Stimulated activated CD4-positive, alpha-beta T cell treated with anti-CD3 and anti-CD28 coated beads, Interleukin-4, amount 100 ng/mL, for 24 hours (primary cell): ENCODE results near the gene WDR19.

Source experiments
- DNase-seq: peaks from one replicate; pipeline ENCODE4 v3.0.0-alpha.2; 2020

The WDR19 gene

DNA sequence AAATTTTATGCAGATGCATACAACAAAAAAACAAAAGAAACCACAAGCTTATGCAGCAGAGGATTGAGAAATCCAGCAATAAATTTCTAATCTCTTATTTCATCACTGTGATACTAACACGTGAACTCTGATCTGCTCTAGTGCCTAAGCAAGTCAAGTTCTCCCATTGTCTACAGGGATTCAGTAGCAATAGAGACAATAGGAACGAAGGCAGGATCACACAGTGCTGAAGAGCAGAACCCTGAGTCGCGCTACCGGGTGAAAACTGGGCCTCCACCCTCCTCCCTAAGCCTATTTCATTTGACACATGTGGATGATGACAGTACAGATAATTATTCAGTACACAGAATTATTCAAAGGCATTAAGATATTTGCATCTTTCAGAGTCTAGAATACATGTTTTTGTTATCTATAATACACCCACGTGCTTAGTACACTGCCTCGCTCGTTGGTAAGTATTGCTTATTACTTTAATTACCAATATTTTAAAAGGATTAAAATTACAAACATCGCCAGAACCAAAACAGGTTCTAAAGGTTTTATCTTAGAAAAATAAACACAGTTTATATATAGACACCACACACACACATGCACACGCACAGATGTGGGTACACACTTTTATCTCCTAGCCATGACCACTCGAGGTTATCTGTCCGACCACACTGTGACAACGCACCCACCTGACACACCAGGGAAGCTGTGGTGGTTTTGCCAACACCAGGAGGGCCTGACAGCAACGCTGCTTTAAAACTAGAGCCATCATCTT, 123.8 kb downstream of the WDR19 start:
- no peak for DNase-seq

DNA sequence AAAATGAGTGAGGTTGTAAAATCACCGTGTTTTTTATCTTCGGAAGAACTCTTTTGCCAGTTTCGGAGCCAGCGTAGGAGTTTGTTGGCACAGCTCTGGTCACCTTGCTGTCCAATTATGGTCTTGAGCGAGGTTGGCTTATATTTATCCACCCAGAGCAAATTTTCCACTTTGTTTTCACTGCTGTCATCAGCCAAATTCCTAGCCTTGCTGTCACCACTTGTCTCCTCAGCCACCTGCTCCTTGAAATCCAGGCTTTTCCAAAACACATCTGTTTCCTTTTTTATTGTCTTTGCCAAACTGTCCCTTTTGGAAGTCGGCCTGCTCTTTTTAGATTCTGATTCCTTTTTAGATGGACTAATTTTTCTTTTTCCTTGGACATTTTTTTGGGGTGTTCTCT, 126.3 kb downstream of the WDR19 start:
- DNase-seq = no peak

GRCh38 chr4:39312816-39313215, 130.5 kb downstream of the WDR19 start:
- no peak for DNase-seq

- no peak for DNase-seq
Measured at GRCh38 chr4:39319676-39320075, 137.3 kb downstream of the WDR19 start.

DNA sequence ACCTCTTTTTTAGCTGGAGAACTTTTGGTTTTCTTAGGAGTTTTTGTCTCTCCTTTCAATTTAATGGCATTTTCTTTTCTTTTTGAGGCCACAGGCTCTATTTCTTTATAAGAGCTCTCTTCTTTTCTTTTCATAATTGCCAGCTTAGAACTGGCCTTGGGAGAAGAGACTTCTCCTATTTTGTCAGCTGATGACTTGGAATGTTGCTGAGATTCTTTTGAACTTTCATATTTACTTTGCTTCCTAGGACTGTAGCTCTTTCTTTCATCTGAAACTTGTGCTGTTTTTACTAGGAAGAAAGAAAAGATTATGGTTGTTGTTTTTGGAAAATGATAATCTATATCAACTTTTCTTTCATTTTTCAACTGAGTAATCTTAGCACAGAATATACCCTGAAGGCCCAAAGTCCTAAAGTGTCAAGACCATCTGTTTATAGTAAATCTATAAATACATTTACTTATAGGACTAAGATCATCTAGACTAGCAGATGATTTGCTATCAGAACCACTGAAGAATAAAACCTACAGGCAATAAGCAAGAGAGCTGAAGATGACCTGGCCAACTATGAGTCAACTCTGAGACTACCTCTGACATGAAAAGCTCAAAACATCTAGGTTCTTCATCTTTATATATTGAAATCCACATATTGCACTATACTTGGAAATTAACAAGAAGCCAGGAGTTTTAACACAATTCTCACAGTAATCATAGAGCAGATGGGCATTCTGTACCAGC, 138.2 kb downstream of the WDR19 start:
- no peak for DNase-seq

DNA sequence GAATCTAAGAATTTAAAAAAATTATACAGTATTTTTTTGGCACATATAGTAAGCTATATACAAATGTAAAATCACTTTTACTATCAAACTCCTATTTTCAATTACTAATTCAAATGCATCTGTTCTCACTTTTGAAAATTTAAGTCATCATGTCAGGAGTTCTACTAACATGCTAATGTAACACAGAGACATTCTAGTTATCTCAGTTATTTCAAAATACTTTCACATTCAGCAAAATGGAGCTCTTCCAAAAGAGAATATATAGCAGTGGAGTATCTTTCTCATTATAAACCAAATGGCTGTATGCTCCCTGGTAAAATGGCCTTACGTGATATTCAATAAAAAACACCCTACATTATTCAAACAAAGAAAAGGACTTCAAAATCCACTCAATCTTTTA, 141.5 kb downstream of the WDR19 start:
- DNase-seq = no peak

GRCh38 chr4:39324446-39324845, 142.1 kb downstream of the WDR19 start:
- no peak for DNase-seq

- DNase-seq = no peak
Measured at GRCh38 chr4:39324897-39325613, 142.7 kb downstream of the WDR19 start.

DNA sequence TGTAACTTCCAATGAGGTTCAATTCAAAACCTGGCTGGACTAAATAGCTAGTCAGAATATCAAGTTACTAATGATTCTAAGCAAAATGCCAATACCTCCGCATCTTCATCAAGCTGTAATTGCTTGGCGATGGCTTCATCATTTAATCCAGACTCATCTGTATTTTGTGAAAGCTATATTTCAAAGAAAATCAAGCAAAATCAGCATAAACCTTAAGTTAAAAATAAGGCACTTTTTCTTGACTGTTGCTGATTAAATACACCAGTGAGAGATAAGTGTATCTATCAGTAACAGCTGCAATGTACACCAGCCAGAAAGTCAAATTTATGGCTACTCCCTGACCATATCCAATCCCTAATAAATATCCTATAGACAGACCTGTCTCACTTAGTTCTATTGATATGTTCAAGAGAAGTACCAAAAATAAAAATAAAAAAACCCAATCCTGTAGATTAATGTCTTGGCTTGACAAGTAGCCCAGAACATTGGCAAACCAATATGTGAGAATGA, 144.2 kb downstream of the WDR19 start:
- no peak for DNase-seq

GRCh38 chr4:39330353-39330752, 148.0 kb downstream of the WDR19 start:
- no peak for DNase-seq

DNA sequence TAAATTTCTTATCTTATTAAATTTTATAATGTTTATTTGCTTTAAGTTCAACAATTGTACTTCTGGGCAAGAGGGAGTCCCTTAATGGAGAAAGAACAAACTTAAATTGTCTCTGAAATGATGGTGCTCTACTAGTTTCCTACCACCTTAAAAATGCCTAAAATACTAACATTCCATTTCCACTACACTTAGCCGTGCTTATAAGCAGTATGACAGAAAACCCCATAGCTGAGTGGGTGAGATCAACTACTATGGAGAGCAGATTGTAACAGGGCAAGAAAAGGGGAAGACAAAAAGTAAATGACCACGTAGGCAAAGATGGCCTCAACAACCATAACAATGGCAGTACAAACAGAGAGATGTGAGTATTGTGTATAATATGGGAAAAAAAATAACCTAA, 148.9 kb downstream of the WDR19 start:
- no peak for DNase-seq
